ENCODE data around the gene TPO.

GRCh38 chr2:1546023-1546591 lies 132.8 kb downstream of the TPO start:
- TF ChIP-seq GRHL2 (CRISPR knock-in tag; IDR thresholded peaks at IDR 0.05; ENCODE audit: insufficient replicate concordance, severe bottlenecking) (no peak), ATF3 (CRISPR knock-in tag; conservative IDR thresholded peaks at IDR 0.05) (no peak), E2F4 (CRISPR knock-in tag; IDR thresholded peaks at IDR 0.05; ENCODE audit: borderline replicate concordance, low read depth) (no peak), CTCF (IDR thresholded peaks at IDR 0.05) (peak; percentile 68), TEAD4 (CRISPR knock-in tag; IDR thresholded peaks at IDR 0.05) (no peak), MAX (CRISPR knock-in tag; IDR thresholded peaks at IDR 0.05) (0 out of 2 replicates have a peak, but pooled peaks have one; percentile 25)
